SU-DHL-6 (cell line): Measurements from ENCODE around the gene VAMP4.

Experiments
- H2AFZ ChIP-seq: fragments of 200-600 bp; sonication (generic); 2 replicates; pipeline ENCODE4 v1.6.1; 2014; ENCODE audit warnings: low read depth, mild to moderate bottlenecking, moderate library complexity, mixed read lengths, antibody characterized with exemption, low read length; ENCODE audit not compliant: severe bottlenecking
- H3F3A ChIP-seq: fragments of 200-600 bp; shearing (Covaris generic); 2 replicates; pipeline ENCODE4 v1.6.0; 2016; ENCODE audit warnings: antibody characterized with exemption, mild to moderate bottlenecking; ENCODE audit not compliant: insufficient read depth
- H3K27ac ChIP-seq: fragments of 200-600 bp; sonication (generic); 2 replicates; pipeline ENCODE4 v1.5.1; 2016; ENCODE audit warnings: low read depth, mild to moderate bottlenecking, low read length, moderate library complexity, mixed read lengths
- H3K27me3 ChIP-seq: fragments of 200-600 bp; sonication (generic), shearing (Covaris generic); 2 replicates; pipeline ENCODE4 v1.6.0; 2014; ENCODE audit warnings: mild to moderate bottlenecking, low read length
- H3K36me3 ChIP-seq: fragments of 200-600 bp; sonication (generic); 2 replicates; pipeline ENCODE4 v1.6.1; 2014; ENCODE audit warnings: mild to moderate bottlenecking, low read length, mixed read lengths
- H3K4me2 ChIP-seq: fragments of 300-600, 200-600 bp; shearing (Covaris generic), sonication (generic); 2 replicates; pipeline ENCODE4 v1.6.0; 2014; ENCODE audit warnings: low read length, low read depth, mild to moderate bottlenecking; ENCODE audit not compliant: poor library complexity, severe bottlenecking
- H3K4me3 ChIP-seq: fragments of 200-600 bp; sonication (generic); 2 replicates; pipeline ENCODE4 v1.5.1; 2014; ENCODE audit warnings: antibody characterized with exemption, low read length, mild to moderate bottlenecking, mixed read lengths; ENCODE audit not compliant: insufficient read depth, poor library complexity, severe bottlenecking
- H3K79me2 ChIP-seq: fragments of 200-600 bp; sonication (generic); 2 replicates; pipeline ENCODE4 v1.6.1; 2014; ENCODE audit warnings: mild to moderate bottlenecking, low read length, moderate library complexity; ENCODE audit not compliant: insufficient read depth
- H3K9ac ChIP-seq: fragments of 200-600 bp; sonication (generic); 2 replicates; pipeline ENCODE4 v1.7.0; 2014; ENCODE audit warnings: mild to moderate bottlenecking, low read length
- H3K9me2 ChIP-seq: fragments of 200-600 bp; sonication (generic); replicated peaks from 2 replicates; pipeline ENCODE4 v1.6.1; 2014; ENCODE audit warnings: low read length; ENCODE audit not compliant: insufficient read depth
- H3K9me3 ChIP-seq: fragments of 200-600 bp; sonication (generic); 2 replicates; pipeline ENCODE4 v1.6.1; 2014; ENCODE audit warnings: low read length, mixed read lengths; ENCODE audit not compliant: insufficient read depth
- H4K20me1 ChIP-seq: fragments of 200-600 bp; sonication (generic); 2 replicates; pipeline ENCODE4 v1.6.1; 2014; ENCODE audit warnings: low read depth, mild to moderate bottlenecking, antibody characterized with exemption, low read length, moderate library complexity, mixed read lengths
- EZH2phosphoT487 ChIP-seq: fragments of 200-600 bp; sonication (generic), shearing (Covaris generic); conservative IDR thresholded peaks from 2 replicates; pipeline ENCODE4 v1.6.1; 2018; ENCODE audit warnings: mild to moderate bottlenecking, antibody characterized with exemption, low read length, moderate library complexity, mixed read lengths
- TF ChIP-seq, protein P1 (sequence below): fragments of 200-600 bp; sonication (generic); IDR thresholded peaks from one replicate; pipeline ENCODE4 v1.5.1; 2017; ENCODE audit warnings: antibody characterized with exemption, mild to moderate bottlenecking, low read length, moderate library complexity; ENCODE audit not compliant: insufficient read depth, poor library complexity, severe bottlenecking

The VAMP4 gene

DNA sequence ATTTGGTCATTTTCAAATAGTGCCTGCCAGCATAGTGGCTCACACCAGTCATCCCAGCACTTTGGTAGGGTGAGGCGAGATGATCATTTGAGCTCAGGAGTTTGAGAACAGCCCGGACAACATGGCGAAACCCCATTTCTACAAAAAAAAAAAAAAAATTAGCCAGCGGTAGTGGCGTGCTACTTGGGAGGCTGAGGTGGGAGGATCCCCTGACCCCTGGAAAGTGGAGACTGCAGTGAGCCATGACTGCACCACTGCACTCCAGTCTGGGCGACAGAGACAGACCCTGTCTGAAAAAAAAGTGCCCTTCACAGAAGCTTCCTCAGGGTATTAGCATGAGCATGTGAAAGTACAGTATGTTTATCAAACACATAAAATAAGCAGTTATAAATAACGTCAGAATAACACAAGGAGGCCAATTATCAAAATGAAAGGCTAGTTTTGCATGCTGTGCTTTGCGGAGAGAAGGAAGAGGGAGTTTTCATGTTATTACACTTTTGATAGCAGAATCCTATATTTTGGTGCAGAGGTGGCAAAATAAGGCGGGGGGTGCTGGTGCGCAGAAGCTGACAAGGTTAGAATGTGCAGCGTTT is 38.8 kb upstream of the VAMP4 start:
- Histone ChIP-seq H3K9ac (peak overlapping the region; percentile 61), H3F3A (peaks cover 5% of the 10 kb centered on the region), H4K20me1 (no peaks in the 10 kb centered on the region), H3K27me3 (no peaks in the 10 kb centered on the region), H3K9me2 (no peaks in the 10 kb centered on the region), H3K36me3 (no peaks in the 10 kb centered on the region; the same call in 1 of the 2 replicates), H3K9me3 (no peaks in the 10 kb centered on the region), H3K79me2 (peaks cover 39% of the 10 kb centered on the region), H2AFZ (peak overlapping the region; percentile 93), H3K4me3 (peak overlapping the region; percentile 56), H3K27ac (peak overlapping the region; percentile 88), H3K4me2 (peak overlapping the region; percentile 90)
- TF ChIP-seq, protein P1, sequence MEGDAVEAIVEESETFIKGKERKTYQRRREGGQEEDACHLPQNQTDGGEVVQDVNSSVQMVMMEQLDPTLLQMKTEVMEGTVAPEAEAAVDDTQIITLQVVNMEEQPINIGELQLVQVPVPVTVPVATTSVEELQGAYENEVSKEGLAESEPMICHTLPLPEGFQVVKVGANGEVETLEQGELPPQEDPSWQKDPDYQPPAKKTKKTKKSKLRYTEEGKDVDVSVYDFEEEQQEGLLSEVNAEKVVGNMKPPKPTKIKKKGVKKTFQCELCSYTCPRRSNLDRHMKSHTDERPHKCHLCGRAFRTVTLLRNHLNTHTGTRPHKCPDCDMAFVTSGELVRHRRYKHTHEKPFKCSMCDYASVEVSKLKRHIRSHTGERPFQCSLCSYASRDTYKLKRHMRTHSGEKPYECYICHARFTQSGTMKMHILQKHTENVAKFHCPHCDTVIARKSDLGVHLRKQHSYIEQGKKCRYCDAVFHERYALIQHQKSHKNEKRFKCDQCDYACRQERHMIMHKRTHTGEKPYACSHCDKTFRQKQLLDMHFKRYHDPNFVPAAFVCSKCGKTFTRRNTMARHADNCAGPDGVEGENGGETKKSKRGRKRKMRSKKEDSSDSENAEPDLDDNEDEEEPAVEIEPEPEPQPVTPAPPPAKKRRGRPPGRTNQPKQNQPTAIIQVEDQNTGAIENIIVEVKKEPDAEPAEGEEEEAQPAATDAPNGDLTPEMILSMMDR: no peak
- no peak for TF ChIP-seq EZH2phosphoT487

DNA sequence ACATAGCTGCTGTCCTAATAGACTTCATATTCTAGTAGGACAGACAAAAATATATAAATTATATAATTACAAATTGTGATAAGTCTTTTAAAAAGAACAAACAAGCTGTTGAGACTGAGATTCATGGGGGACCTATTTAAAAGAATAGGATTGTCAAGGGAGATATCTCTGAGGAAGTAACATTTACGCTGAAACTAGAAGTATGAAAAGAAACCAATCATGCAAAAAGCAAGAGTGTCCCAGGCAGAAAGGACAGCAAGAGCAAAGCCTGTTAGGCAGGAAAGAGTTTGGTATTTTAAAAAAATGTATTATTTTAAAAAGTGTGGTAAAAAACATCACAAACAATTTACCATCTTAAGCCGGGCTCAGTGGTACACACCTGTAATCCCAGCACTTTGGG is 30.4 kb upstream of the VAMP4 start:
- Histone ChIP-seq H3K27ac (no peak overlapping the region), H3K9me2 (no peaks in the 10 kb centered on the region), H4K20me1 (no peaks in the 10 kb centered on the region), H3K27me3 (no peaks in the 10 kb centered on the region), H3K9me3 (no peaks in the 10 kb centered on the region), H3K79me2 (no peaks in the 10 kb centered on the region), H3K36me3 (no peaks in the 10 kb centered on the region), H3K9ac (no peak overlapping the region), H2AFZ (no peak overlapping the region), H3K4me3 (no peak overlapping the region), H3K4me2 (no peak overlapping the region), H3F3A (no peaks in the 10 kb centered on the region)
- TF ChIP-seq, protein P1: no peak
- no peak for TF ChIP-seq EZH2phosphoT487

DNA sequence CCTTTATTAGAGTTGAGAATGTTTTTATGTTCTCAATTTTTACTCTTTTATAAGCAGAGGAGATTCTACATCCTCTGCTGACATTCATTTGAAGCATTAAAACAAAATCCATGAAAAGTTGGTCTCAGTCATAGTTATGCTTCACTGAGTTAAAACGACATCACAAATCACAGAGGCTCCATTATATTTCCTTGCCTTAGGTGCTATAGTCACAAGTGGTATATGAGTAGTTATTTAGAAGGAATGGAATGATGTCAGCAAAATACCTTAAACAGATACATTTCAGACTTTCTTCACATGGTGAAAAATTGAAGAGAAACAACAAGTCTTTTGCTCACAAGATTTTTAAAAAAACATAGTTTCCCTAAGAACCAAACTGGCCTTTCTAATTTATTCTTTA is 27.9 kb upstream of the VAMP4 start:
- Histone ChIP-seq H3K9ac (no peak overlapping the region), H3K9me2 (no peaks in the 10 kb centered on the region), H4K20me1 (no peaks in the 10 kb centered on the region), H3K27ac (no peak overlapping the region), H3K4me2 (no peak overlapping the region), H3F3A (no peaks in the 10 kb centered on the region), H2AFZ (no peak overlapping the region), H3K36me3 (no peaks in the 10 kb centered on the region), H3K27me3 (no peaks in the 10 kb centered on the region), H3K9me3 (no peaks in the 10 kb centered on the region), H3K79me2 (no peaks in the 10 kb centered on the region), H3K4me3 (no peak overlapping the region)
- no peak for TF ChIP-seq EZH2phosphoT487
- TF ChIP-seq, protein P1: no peak
